ENCODE data around the gene METTL24.
"Not testable (repeated sequence)": the region's sequence is repeated elsewhere in the genome, so short reads cannot be mapped to it uniquely, and the experiment has no call there.

The METTL24 gene

GRCh38 chr6:110315207-110315868 lies 42.8 kb downstream of the METTL24 start:
- DNase-seq (ENCODE audit: low spot score) = no peak

- DNase-seq (ENCODE audit: low spot score) = no peak
Observed at GRCh38 chr6:110310861-110311446, 47.2 kb downstream of the METTL24 start.

GRCh38 chr6:110309432-110309831 lies 48.7 kb downstream of the METTL24 start:
- not testable (repeated sequence) for DNase-seq (ENCODE audit: low spot score)

- no peak for DNase-seq (ENCODE audit: low spot score)
Observed at GRCh38 chr6:110307368-110307767, 50.8 kb downstream of the METTL24 start.

GRCh38 chr6:110305832-110306231 lies 52.3 kb downstream of the METTL24 start:
- DNase-seq (ENCODE audit: low spot score) = not testable (repeated sequence)

- DNase-seq (ENCODE audit: low spot score) = not testable (repeated sequence)
Observed at GRCh38 chr6:110303692-110304091, 54.5 kb downstream of the METTL24 start.

GRCh38 chr6:110298916-110299315 lies 59.2 kb downstream of the METTL24 start:
- DNase-seq (ENCODE audit: low spot score) = no peak

- no peak for DNase-seq (ENCODE audit: low spot score)
Observed at GRCh38 chr6:110298411-110298810, 59.7 kb downstream of the METTL24 start.

- no peak for DNase-seq (ENCODE audit: low spot score)
Observed at GRCh38 chr6:110296241-110297025, 61.7 kb downstream of the METTL24 start.

GRCh38 chr6:110295451-110296165 lies 62.5 kb downstream of the METTL24 start:
- DNase-seq (ENCODE audit: low spot score) = no peak

GRCh38 chr6:110287462-110288341 lies 70.4 kb downstream of the METTL24 start:
- DNase-seq (ENCODE audit: low spot score) = no peak

- no peak for DNase-seq (ENCODE audit: low spot score)
Observed at GRCh38 chr6:110285306-110286060, 72.7 kb downstream of the METTL24 start.

GRCh38 chr6:110284855-110285254 lies 73.3 kb downstream of the METTL24 start:
- DNase-seq (ENCODE audit: low spot score) = no peak

- DNase-seq (ENCODE audit: low spot score) = no peak
Observed at GRCh38 chr6:110283657-110284056, 74.5 kb downstream of the METTL24 start.

GRCh38 chr6:110282412-110282811 lies 75.7 kb downstream of the METTL24 start:
- DNase-seq (ENCODE audit: low spot score) = no peak

GRCh38 chr6:110277100-110277665 lies 81.0 kb downstream of the METTL24 start:
- DNase-seq (ENCODE audit: low spot score) = no peak

GRCh38 chr6:110272781-110273180 lies 85.4 kb downstream of the METTL24 start:
- DNase-seq (ENCODE audit: low spot score) = not testable (repeated sequence)

GRCh38 chr6:110271732-110272022 lies 86.5 kb downstream of the METTL24 start:
- no peak for DNase-seq (ENCODE audit: low spot score)

GRCh38 chr6:110270165-110270564 lies 88.0 kb downstream of the METTL24 start:
- DNase-seq (ENCODE audit: low spot score) = peak; percentile 31

- DNase-seq (ENCODE audit: low spot score) = no peak
Observed at GRCh38 chr6:110269623-110270022, 88.5 kb downstream of the METTL24 start.

- DNase-seq (ENCODE audit: low spot score) = no peak
Observed at GRCh38 chr6:110266996-110267395, 91.2 kb downstream of the METTL24 start.
